Measurements from ENCODE around the gene PIP4K2B. TPM values are rescaled to one million over a fixed set of nuclear protein-coding genes. Genes with fewer than 3 reads are reported as not detected.
"Not testable (repeated sequence)": the region's sequence is repeated elsewhere in the genome, so short reads cannot be mapped to it uniquely, and the experiment has no call there.

PIP4K2B gene
- total and polyA plus RNA-seq, 2 donors from 2014 or later = 15.3 to 41.2 TPM

- H3K36me3 ChIP-seq (ENCODE audit: control insufficient read depth in 2 of 3, insufficient read depth in 3 of 3, low read length in 3 of 3) = peaks cover 2 to 5% (median 3%) of the 10 kb centered on the region in 3 donors
- intact Hi-C loops (cut with DNase I) = no loop called here
- H3K9me3 ChIP-seq (ENCODE audit: control insufficient read depth in 2 of 3, insufficient read depth in 1 of 3, low read length in 3 of 3) = no peaks in the 10 kb centered on the region
- DNase-seq (no peak), FAIRE-seq (no peak)
- no peaks in the 10 kb centered on the region for H3K27me3 ChIP-seq (ENCODE audit: control insufficient read depth, insufficient read depth, low read length)
- peak overlapping the region in 2 of 3 donors; percentile 24 to 77 for H3K9ac ChIP-seq (ENCODE audit: low read length in 3 of 3)
- H3K27ac ChIP-seq (ENCODE audit: low read depth in 2 of 2, low read length in 2 of 2) = peak overlapping the region; percentile 65 to 85
- H3K4me1 ChIP-seq (ENCODE audit: control insufficient read depth in 2 of 3, insufficient read depth in 2 of 3, low read depth in 1 of 3, low read length in 3 of 3) = peaks cover 0 to 39% (median 37%) of the 10 kb centered on the region in 3 donors
- peak overlapping the region; percentile 38 to 61 (median 56) for H3K4me3 ChIP-seq (ENCODE audit: low read length in 3 of 3)
- TF ChIP-seq, protein P1, sequence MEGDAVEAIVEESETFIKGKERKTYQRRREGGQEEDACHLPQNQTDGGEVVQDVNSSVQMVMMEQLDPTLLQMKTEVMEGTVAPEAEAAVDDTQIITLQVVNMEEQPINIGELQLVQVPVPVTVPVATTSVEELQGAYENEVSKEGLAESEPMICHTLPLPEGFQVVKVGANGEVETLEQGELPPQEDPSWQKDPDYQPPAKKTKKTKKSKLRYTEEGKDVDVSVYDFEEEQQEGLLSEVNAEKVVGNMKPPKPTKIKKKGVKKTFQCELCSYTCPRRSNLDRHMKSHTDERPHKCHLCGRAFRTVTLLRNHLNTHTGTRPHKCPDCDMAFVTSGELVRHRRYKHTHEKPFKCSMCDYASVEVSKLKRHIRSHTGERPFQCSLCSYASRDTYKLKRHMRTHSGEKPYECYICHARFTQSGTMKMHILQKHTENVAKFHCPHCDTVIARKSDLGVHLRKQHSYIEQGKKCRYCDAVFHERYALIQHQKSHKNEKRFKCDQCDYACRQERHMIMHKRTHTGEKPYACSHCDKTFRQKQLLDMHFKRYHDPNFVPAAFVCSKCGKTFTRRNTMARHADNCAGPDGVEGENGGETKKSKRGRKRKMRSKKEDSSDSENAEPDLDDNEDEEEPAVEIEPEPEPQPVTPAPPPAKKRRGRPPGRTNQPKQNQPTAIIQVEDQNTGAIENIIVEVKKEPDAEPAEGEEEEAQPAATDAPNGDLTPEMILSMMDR (IDR thresholded peaks at IDR 0.05; ENCODE audit: borderline replicate concordance, extremely low read depth, insufficient read depth) = no peak
Measured at GRCh38 chr17:38729368-38729885, 69.9 kb downstream of the PIP4K2B start.

GRCh38 chr17:38728290-38728831, 71.0 kb downstream of the PIP4K2B start:
- H3K9ac ChIP-seq (ENCODE audit: low read length in 3 of 3) = no peak overlapping the region
- no peak overlapping the region for H3K4me3 ChIP-seq (ENCODE audit: low read length in 3 of 3)
- FAIRE-seq (no peak), DNase-seq (no peak)
- no peak overlapping the region for H3K27ac ChIP-seq (ENCODE audit: low read depth in 2 of 2, low read length in 2 of 2)
- peaks cover 0 to 30% (median 27%) of the 10 kb centered on the region in 3 donors for H3K4me1 ChIP-seq (ENCODE audit: control insufficient read depth in 2 of 3, insufficient read depth in 2 of 3, low read depth in 1 of 3, low read length in 3 of 3)
- no peaks in the 10 kb centered on the region for H3K27me3 ChIP-seq (ENCODE audit: control insufficient read depth, insufficient read depth, low read length)
- intact Hi-C loops (cut with DNase I) = no loop called here
- H3K9me3 ChIP-seq (ENCODE audit: control insufficient read depth in 2 of 3, insufficient read depth in 1 of 3, low read length in 3 of 3) = no peaks in the 10 kb centered on the region
- TF ChIP-seq, protein P1 (IDR thresholded peaks at IDR 0.05; ENCODE audit: borderline replicate concordance, extremely low read depth, insufficient read depth) = no peak
- peaks cover 0 to 5% (median 0%) of the 10 kb centered on the region in 3 donors for H3K36me3 ChIP-seq (ENCODE audit: control insufficient read depth in 2 of 3, insufficient read depth in 3 of 3, low read length in 3 of 3)

- H3K4me1 ChIP-seq (ENCODE audit: control insufficient read depth in 2 of 3, insufficient read depth in 2 of 3, low read depth in 1 of 3, low read length in 3 of 3) = peaks cover 0 to 24% (median 22%) of the 10 kb centered on the region in 3 donors
- no peak overlapping the region for H3K9ac ChIP-seq (ENCODE audit: low read length in 3 of 3)
- no peak overlapping the region for H3K27ac ChIP-seq (ENCODE audit: low read depth in 2 of 2, low read length in 2 of 2)
- peaks cover 0 to 4% (median 2%) of the 10 kb centered on the region in 3 donors for H3K36me3 ChIP-seq (ENCODE audit: control insufficient read depth in 2 of 3, insufficient read depth in 3 of 3, low read length in 3 of 3)
- H3K27me3 ChIP-seq (ENCODE audit: control insufficient read depth, insufficient read depth, low read length) = no peaks in the 10 kb centered on the region
- no peak overlapping the region for H3K4me3 ChIP-seq (ENCODE audit: low read length in 3 of 3)
- FAIRE-seq = no peak
- DNase-seq = no peak
- no peaks in the 10 kb centered on the region for H3K9me3 ChIP-seq (ENCODE audit: control insufficient read depth in 2 of 3, insufficient read depth in 1 of 3, low read length in 3 of 3)
- TF ChIP-seq, protein P1 (IDR thresholded peaks at IDR 0.05; ENCODE audit: borderline replicate concordance, extremely low read depth, insufficient read depth) = no peak
- intact Hi-C loops (cut with DNase I) = no loop called here
Measured at GRCh38 chr17:38727736-38728135, 71.6 kb downstream of the PIP4K2B start.

DNA sequence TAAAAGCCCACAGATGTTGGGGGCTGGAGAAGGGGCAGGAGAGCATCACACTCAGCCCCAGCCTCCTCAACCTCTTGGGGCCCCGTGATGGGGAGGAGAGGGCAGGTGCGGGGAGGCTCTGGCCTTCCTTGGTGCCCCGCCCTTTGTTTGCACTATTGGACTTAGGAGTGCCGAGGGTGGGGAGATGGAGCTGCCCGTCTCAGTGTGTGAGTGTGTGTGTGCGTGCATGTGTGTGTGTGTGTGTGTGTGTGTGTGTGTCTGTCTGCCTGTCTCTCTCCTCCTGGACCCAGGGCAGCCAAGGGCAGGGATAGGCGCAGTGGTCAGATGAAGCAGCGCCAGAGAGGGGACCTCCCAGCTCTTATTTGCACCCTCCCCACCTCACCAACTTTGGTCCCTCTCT, 73.2 kb downstream of the PIP4K2B start:
- H3K4me1 ChIP-seq (ENCODE audit: control insufficient read depth in 2 of 3, insufficient read depth in 2 of 3, low read depth in 1 of 3, low read length in 3 of 3); H3K4me3 ChIP-seq (ENCODE audit: low read length in 3 of 3); H3K9ac ChIP-seq (ENCODE audit: low read length in 3 of 3); DNase-seq; FAIRE-seq; H3K9me3 ChIP-seq (ENCODE audit: control insufficient read depth in 2 of 3, insufficient read depth in 1 of 3, low read length in 3 of 3); intact Hi-C loops (cut with DNase I); H3K27me3 ChIP-seq (ENCODE audit: control insufficient read depth, insufficient read depth, low read length); H3K27ac ChIP-seq (ENCODE audit: low read depth in 2 of 2, low read length in 2 of 2): not testable (repeated sequence)
- peaks cover 0 to 15% (median 5%) of the 10 kb centered on the region in 3 donors for H3K36me3 ChIP-seq (ENCODE audit: control insufficient read depth in 2 of 3, insufficient read depth in 3 of 3, low read length in 3 of 3)

Measured in kidney (tissue), 14 donors.